GM19463 (cell line): ENCODE measurements around the gene PIGN.

Source experiments
- ATAC-seq: cut with Tn5 transposase; IDR thresholded peaks from one replicate; pipeline ENCODE4 v1.9.1; 2021; ENCODE audit warnings: mild to moderate bottlenecking, moderate library complexity; ENCODE audit not compliant: unreplicated experiment

PIGN gene

GRCh38 chr18:62118328-62118727 is 68.5 kb downstream of the PIGN start:
- no peak for ATAC-seq

DNA sequence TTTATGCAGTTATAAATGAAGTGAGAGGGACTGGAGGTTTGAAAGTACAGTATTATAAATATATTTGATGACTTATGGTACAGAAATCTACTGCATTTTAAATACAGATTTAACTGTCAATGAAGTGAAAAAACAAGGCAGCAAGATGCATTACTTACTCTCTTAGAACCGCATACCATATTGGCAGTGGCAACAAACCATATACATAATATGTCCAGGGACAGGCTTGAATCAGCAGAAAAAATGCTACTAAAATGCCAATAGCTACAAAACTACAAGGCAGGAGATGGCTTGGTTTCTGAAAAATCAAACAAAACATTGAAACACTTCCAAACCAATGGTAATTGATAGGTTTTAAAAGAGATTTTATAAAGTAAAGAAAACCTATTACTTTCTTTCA is 77.2 kb downstream of the PIGN start:
- ATAC-seq, result no peak

- ATAC-seq, result no peak
Measured at GRCh38 chr18:62107881-62108280, 79.0 kb downstream of the PIGN start.

- no peak for ATAC-seq
Measured at GRCh38 chr18:62106271-62106670, 80.6 kb downstream of the PIGN start.

- ATAC-seq, result no peak
Measured at GRCh38 chr18:62105376-62105775, 81.5 kb downstream of the PIGN start.

- peak; percentile 79 for ATAC-seq
Measured at GRCh38 chr18:62102221-62102620, 84.6 kb downstream of the PIGN start.

GRCh38 chr18:62101321-62101721 is 85.5 kb downstream of the PIGN start:
- ATAC-seq, result no peak

DNA sequence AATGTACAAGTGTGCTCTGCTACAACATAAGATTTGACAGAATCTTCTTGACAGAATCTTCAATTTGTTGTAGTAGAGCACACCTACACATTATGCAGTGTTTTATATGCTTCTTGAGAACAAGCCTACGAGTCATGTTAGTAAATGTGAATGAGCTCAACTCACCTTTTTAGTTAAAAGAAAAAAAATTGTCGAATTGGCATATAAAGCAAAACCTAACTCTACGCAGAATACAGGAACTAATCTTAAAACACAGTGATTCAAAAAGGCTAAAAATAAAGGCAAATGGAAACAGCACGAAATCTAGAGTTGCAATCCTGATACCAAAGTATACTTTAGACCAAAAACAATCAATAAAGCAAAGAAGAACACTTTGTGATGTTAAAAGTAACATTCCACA is 87.9 kb downstream of the PIGN start:
- no peak for ATAC-seq

DNA sequence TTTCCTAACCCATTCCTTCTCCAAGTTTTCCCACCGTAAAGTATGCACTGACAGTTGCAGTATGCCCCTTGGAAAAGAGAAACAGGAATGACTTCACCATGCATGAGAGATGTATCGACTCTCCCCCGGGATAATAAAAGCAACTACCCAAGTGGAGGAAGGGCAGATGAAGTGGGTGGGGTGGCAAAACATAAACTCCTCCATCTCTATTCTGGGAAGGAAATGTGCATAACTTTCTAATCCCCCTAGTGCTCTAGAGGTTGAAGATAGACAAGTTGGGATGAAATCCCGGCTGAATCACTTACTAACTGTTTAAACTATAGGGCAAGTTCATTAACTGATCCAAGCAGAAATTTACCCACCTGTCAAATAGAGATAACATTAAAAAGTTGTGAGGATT is 89.2 kb downstream of the PIGN start:
- ATAC-seq, result no peak

GRCh38 chr18:62091487-62092120 is 95.3 kb downstream of the PIGN start:
- ATAC-seq, result no peak

DNA sequence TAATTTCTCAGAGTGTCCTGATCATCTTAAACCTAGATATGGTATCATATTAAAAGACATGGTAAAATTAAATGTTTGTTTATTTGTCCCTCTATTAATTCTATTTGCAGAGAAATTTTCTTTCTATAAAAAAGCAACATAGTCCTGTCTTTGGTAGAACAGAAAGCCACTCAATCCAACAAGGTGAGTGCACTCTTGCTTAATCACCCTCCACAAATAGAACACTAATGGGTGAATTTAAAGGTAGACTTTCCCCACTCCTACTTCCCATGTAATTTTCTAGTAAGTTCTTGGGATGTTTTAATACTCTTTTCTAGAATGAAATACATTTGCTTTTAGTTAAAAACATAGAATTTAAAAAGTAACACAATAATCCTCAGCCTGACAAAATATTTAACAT is 97.7 kb downstream of the PIGN start:
- no peak for ATAC-seq

DNA sequence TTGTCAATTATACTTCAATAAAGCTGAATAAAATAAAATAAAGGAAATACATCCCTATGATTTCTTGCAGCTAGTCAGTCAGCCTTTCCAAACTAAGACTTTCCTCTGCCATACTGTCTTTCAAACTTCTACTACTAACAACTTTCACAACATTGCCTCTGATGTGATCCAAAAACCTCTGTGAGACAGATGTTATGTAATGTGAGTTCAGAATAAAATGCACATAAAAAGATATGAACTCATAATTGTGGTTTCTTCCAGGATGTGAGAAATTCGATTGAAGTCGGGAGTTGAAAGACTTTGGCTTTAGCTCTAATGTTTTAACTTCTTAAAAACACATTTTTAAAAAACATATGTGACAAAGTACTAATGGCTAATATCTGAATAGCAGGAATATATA is 98.7 kb downstream of the PIGN start:
- no peak for ATAC-seq

- no peak for ATAC-seq
Measured at GRCh38 chr18:62085756-62086155, 101.1 kb downstream of the PIGN start.

DNA sequence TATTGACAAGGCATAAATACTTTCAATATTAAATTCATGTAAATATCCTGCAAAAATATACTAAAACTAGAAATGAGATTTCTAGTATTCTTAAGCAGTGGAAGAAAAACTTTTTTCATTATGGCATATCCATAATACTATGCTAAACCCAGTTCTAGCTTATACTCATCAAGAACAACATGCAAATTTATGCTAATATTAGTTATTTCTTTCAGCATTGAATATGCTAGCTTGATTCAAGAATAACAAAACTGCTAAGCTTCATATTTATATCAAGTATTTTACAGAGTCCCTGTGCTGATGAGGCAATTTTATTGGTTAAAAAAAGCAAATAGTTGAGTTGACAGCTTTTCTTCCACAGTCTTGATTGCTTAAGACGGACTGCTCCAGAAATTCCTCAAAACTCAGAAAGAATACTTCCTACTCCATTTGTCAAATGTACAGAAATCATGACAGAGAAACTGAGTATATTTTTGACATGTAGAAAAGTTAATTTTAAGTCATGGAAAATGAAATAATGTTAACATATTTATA is 105.0 kb downstream of the PIGN start:
- no peak for ATAC-seq

DNA sequence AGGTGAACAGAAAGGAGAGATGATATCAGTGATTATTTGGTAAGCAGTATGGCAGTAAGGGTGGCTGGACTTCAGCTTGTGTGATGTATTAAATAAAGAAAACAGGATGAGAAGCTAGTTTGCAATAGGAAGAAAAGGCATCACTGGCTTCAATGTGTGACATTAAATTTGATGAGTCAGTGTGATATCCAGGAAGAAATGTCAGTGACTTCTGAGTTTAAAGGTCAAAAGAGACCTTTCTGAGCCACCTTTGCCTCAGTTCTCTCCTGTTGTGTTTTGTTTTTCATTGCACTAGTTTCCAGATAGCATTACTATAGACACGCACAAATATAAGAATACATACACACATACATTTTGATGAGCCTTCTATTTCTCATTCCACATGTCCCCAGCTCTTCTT is 105.6 kb downstream of the PIGN start:
- no peak for ATAC-seq

DNA sequence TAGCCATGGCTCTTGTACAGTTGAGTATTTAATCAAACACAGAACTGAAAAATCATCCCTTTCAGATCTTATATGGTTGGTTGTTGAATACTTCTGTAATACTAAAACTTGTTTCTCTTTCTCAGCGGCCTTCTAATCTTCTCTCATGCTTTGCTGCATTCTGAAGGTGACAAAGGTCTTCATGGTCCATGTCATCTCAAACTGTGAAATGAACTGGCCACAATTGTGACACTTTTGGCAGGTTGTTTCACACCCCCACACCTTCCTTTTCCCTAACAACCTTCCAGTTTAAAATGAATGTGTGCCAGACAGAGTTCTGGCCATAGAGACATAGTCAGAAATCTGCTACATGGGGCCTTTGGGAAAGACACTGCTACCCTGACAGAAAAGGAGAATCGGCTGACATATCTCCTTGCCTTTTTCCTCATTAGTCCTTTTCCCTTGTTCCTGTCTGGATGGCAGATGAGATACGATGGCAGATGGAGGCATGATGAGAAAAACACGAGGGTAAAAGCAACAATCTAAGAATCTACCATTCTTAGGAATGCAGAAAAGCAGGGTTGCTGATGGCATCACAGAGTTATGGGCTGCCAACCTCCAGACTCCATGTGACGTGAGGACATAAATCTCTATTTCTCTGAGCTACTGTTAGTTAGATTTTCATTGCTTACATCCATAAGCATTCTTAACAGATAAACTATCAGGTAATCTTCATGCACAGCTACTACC is 106.5 kb downstream of the PIGN start:
- peak; percentile 72 for ATAC-seq

- ATAC-seq, result no peak
Measured at GRCh38 chr18:62073461-62074281, 113.2 kb downstream of the PIGN start.

DNA sequence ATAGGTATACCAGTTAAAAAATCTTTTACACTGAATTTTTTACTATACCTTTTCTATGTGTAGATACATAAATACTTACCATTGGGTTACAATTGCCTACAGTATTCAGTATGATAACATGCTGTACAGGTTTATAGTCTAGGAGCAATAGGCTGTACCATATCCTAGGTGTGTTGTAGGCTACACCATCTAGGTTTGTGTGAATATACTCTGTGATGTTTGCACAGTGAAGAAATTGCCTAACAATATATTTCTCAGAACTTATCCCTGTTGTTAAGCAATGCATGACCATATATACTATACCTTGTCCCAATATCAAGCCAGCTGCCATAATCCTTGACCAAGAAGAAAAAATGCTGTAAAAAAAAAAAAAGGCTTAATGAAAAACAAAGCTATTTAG is 114.5 kb downstream of the PIGN start:
- no peak for ATAC-seq

GRCh38 chr18:62071071-62071470 is 115.8 kb downstream of the PIGN start:
- ATAC-seq, result no peak

GRCh38 chr18:62070302-62070701 is 116.6 kb downstream of the PIGN start:
- no peak for ATAC-seq

DNA sequence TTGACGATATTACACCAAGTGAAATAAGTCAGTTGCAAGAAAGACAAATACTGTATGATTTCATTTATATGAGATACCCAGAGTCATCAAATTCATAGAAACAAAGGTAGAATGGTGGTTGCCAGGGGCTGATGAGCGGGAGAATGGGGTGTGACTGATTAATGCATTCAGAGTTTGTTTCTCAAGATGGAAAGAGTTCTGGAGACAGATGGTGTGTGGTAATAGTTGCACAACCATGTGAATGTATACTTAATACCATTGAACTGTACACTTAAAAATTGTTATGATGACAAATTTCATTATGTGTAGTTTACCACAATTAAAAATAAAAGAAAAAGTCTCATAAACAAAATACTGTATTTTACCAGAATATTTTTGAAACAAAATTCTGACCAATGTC is 117.3 kb downstream of the PIGN start:
- no peak for ATAC-seq
